GM12891 (cell line): ENCODE results near the gene LAD1.

Source experiments
- DNase-seq: peaks from one replicate; pipeline ENCODE4 v3.0.0; 2011; ENCODE audit warnings: low spot score; ENCODE audit not compliant: insufficient read length
- FAIRE-seq: peaks from 2 replicates; lab custom pipeline; 2011; peaks lifted over from hg19 to GRCh38; lab: Jason Lieb, UNC
- PAX5 ChIP-seq: IDR thresholded peaks from 2 replicates; pipeline ENCODE4 v1.6.1; 2011; ENCODE audit warnings: low read length, moderate library complexity, mild to moderate bottlenecking; ENCODE audit not compliant: insufficient read depth, severe bottlenecking
- POLR2A ChIP-seq: IDR thresholded peaks from 2 replicates; pipeline ENCODE4 v1.6.1; 2011; ENCODE audit warnings: low read depth, low read length, control low read depth
- POLR2AphosphoS5 ChIP-seq: IDR thresholded peaks from 2 replicates; pipeline ENCODE4 v1.6.1; 2011; ENCODE audit warnings: low read depth, low read length, control low read depth
- POU2F2 ChIP-seq: IDR thresholded peaks from 2 replicates; pipeline ENCODE4 v1.6.1; 2011; ENCODE audit warnings: low read depth, mild to moderate bottlenecking, control low read depth, low read length, moderate library complexity
- SPI1 ChIP-seq: IDR thresholded peaks from 2 replicates; pipeline ENCODE4 v1.6.1; 2011; ENCODE audit warnings: low read depth, low read length, control low read depth
- TAF1 ChIP-seq: IDR thresholded peaks from 2 replicates; pipeline ENCODE4 v1.6.1; 2011; ENCODE audit warnings: low read depth, low read length, control low read depth

LAD1 gene

GRCh38 chr1:201404722-201405483 lies 5.8 kb upstream of the LAD1 start:
- DNase-seq (no peak), FAIRE-seq (no peak)
- TF ChIP-seq POLR2A (no peak), POLR2AphosphoS5 (no peak), PAX5 (no peak), SPI1 (no peak), POU2F2 (no peak), TAF1 (no peak)

- TF ChIP-seq SPI1 (peak; percentile 34; the same call in 1 of the 2 replicates), PAX5 (no peak), TAF1 (no peak), POU2F2 (no peak), POLR2A (no peak), POLR2AphosphoS5 (no peak)
- no peak for DNase-seq
- no peak for FAIRE-seq
These were observed 4.9 kb upstream of the LAD1 start for GRCh38 chr1:201404055-201404454.

- DNase-seq (no peak), FAIRE-seq (no peak)
- TF ChIP-seq POU2F2 (peak; percentile 60; the same call in 1 of the 2 replicates), POLR2A (no peak)
These were observed 4.2 kb upstream of the LAD1 start for GRCh38 chr1:201403359-201403758.

- TF ChIP-seq PAX5: no peak
- TF ChIP-seq TAF1: no peak
- TF ChIP-seq POU2F2: no peak
- no peak for TF ChIP-seq POLR2AphosphoS5
- TF ChIP-seq SPI1: no peak
- TF ChIP-seq POLR2A: no peak
- FAIRE-seq: no peak
These were observed 2.6 kb upstream of the LAD1 start for GRCh38 chr1:201401700-201402099.

GRCh38 chr1:201400852-201401230 lies 1.7 kb upstream of the LAD1 start:
- TF ChIP-seq POLR2AphosphoS5: no peak
- no peak for TF ChIP-seq TAF1
- TF ChIP-seq POU2F2: no peak
- no peak for TF ChIP-seq SPI1
- TF ChIP-seq PAX5: no peak
- TF ChIP-seq POLR2A: no peak
- no peak for FAIRE-seq
- DNase-seq: no peak

More at GRCh38 chr1:201401700-201402099, 2.6 kb upstream of the LAD1 start:
- no peak for DNase-seq

GRCh38 chr1:201400212-201400851 lies 1.2 kb upstream of the LAD1 start:
- FAIRE-seq: no peak
- no peak for TF ChIP-seq POLR2A
- TF ChIP-seq TAF1: no peak
- TF ChIP-seq POLR2AphosphoS5: no peak
- TF ChIP-seq SPI1: no peak
- TF ChIP-seq PAX5: no peak
- DNase-seq: no peak

- FAIRE-seq: no peak
- no peak for DNase-seq
- TF ChIP-seq POU2F2 (no peak), POLR2AphosphoS5 (no peak), PAX5 (no peak), POLR2A (no peak), SPI1 (no peak), TAF1 (no peak)
These were observed 415 bp upstream of the LAD1 start for GRCh38 chr1:201399352-201400126.

- DNase-seq (no peak), FAIRE-seq (no peak)
- TF ChIP-seq POLR2A: no peak
- TF ChIP-seq PAX5: no peak
- no peak for TF ChIP-seq SPI1
- no peak for TF ChIP-seq TAF1
- no peak for TF ChIP-seq POU2F2
- TF ChIP-seq POLR2AphosphoS5: no peak
These were observed 1.4 kb downstream of the LAD1 start for GRCh38 chr1:201397675-201398074.

GRCh38 chr1:201396861-201397464 lies 2.2 kb downstream of the LAD1 start:
- DNase-seq (no peak), FAIRE-seq (no peak)
- TF ChIP-seq POU2F2 (no peak), PAX5 (no peak), POLR2A (no peak), SPI1 (no peak), TAF1 (no peak), POLR2AphosphoS5 (no peak)
